GM21786 (cell line): ENCODE results near the gene TRIO.

Experiments
- ATAC-seq: cut with Tn5 transposase; IDR thresholded peaks from one replicate; pipeline ENCODE4 v1.9.1; 2021; ENCODE audit not compliant: unreplicated experiment

Gene TRIO

DNA sequence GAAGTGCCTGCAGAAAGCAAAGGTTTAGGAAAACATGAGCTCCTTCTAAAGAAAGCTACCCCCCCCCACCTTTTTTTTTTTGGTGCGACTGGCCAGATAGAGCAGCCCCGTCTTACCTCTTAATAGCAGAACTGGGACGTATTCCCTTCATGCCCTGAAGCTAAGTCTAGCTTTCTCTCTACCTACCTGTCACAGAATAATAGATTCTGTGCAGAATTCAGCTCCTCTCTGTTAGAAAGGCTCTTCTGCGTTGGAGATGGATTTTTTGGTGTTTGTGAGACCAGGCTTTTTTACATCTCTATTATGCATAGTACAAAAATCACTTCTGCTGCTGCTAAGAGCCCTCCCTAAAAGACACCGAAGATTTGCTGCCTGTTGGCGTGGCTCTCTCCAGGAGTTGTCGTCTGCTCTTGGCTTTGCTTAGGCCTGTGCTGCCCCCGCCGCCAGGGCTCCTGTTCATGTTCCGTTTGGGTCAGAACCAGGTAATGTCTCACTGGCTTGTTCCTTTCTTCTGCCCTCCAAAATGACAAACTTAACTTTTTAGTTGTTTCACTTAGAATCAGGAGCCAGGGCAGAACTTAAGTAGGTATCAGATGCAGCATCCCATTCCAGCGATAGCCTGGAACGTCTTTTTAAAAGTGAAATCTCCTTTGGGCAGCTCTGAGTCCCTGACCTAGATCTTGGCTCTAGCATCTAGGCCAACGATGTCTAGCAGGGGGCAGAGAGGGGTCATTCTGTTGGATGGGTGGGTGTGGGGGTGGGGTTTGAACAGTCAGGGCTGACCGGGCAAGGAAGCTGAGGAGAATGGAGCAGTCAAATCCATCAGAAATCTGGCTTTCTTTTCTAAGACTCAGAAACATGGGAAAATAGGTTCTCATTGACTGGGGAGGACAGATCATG, 2.5 kb downstream of the TRIO start:
- ATAC-seq, result no peak

GRCh38 chr5:14146725-14147124, 3.6 kb downstream of the TRIO start:
- ATAC-seq, result no peak

DNA sequence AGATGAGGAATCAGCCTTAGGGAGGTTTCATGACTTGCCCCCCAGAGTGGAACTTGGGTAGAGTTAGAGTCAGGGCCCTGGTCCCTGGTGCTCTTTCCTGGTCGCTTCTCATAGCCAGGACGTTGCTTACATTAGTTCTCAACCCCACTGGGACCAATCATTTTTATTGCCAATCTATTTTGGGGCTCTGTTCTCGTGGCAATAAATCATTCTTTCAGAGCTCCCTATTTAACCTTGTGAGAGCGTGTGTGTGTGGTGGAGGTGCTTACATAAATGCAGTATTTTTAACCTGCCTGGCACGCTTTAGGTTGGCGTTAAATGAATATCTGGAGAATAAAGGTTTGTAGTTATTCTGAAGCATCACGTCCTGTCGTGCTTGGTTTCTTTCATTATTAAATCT, 4.1 kb downstream of the TRIO start:
- no peak for ATAC-seq

DNA sequence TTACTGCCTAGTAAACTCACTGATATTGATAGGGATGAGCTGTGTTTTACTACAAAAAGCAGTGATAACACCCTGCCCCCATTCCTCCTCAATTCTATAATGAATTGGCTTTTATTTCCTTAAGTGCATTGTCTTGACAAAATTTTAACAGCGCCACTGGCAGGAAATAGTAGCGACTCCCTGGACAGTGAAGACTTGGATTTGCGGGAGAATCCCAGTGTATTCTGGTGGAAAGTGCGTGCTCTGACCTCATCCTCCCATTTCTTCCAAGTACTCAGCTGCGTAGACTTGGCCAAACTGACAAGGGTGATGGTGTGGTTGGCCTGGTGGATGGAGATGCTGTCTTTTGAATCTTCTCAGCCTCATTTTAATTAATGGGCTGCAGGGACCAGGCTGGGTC, 5.3 kb downstream of the TRIO start:
- ATAC-seq, result no peak

GRCh38 chr5:14148890-14149671, 5.9 kb downstream of the TRIO start:
- ATAC-seq, result peak; percentile 21

DNA sequence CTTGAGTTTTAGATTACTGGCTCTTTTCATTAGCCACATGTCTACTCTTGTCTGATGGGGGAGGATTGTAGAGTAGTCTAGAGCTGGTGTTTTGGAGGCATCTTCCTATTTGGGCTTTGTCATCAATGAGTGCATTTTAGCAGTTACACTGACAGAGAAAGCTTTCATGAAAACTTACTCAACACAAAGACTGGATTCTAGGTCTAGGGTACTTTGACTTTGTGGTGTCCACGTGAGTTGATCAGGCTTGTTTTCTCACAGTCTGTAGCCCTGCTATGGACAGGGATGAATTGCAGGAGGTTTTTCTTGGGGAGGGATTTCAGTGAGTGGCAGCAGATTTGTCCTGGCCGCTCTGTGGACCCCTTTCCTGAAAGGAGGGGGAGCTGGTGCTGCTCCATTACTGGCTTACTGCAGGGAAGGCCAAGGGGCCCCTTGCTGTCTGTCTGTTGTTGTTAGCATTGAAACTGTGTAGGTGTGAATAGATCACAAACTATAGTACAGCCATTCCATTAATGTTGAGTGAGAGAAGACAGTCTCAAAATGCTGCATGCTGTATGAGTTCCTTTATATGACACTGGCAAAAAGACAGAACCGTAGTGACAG, 6.6 kb downstream of the TRIO start:
- ATAC-seq, result no peak

DNA sequence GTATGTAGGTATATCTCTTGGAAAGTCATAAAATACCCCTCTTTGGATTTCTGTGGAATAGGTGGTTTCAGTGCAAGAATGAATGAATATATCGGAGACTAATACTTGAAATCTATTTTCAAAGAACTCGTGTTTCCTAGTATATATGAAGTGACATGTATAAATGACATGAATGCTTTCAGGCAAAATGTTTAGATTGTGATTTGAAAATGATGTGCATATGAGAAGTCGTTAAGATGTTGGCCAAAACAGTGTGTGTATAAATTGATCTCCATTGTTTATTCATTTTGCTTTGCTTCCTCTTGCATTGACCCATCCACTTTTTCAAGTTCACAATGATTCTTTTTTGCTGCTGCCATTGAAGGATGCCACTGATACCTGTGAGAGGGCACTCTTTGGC, 8.3 kb downstream of the TRIO start:
- ATAC-seq, result no peak

DNA sequence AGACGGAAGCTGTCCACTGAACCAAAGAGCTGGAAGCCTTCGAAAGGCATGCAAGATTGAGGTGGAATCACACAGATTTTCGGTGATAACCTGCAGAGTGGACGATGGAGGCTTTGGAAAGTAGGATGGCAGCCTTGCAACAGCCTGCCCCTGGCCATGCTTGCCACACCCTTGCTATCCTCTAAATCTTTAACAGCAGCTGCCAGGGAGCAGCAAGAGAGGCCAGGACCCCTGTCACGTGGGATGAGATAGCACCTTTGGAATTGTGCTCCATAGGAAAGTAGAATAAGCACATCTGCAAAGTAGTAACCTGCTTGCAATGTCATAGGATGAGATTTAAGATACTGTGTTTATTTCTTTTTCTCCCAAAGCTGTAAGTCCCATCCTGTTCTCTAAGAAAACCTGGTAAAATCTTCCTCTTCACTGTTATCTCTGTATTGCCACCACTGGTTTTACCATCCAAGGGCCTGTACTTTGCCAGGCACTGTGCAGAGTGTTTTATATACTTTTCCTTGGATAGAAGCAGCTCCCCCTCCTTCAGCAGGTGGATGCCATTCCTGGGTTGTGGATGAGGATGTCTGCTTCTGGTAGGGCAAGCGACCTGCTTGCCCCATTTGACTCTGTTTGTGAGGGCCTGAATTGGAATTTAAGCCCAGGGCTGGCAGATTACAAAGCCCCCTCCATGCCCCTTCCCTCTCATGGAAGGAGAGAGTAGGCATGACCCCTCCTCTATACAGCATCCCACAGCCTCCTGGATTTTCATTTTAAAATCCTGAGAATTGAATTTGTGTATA, 10.1 kb downstream of the TRIO start:
- ATAC-seq, result no peak

DNA sequence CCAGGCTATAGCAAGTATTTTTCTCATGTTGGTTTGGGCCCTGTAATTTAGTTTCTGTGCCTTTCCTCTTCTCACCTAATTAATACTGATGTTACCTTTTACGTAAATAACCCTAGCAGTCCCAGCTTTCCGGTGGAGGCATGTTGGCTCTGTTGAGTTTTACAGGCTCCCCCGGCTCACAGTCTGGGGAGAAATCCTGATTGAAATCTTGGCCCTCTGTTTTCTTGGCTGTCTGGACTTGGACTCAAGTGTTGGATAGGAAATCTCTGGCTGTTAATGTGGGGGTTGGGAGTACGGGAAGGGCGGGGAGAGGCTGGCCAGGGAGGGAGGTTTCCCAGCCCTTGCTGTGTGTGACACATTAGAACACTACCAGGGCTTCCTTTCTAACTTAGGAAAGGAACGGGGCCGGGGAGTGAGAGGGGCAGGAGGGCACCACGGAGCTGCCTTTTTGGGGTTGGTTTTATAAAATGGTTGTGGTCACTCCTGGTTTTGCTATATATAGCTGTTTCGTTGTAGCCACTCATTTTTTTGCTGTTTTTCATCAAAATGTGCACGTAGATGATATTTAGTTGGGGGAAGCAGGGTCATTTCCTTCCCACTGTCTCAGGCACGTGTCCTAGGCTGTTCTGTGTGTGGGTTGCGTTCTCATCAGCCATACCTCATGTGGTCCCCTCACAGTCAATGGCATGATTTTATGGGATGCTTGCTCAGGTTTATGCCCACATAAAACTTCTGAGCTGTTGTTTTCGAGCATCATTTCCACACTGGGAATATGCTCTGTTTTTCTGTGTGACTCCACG, 11.0 kb downstream of the TRIO start:
- peak; percentile 34 for ATAC-seq

- ATAC-seq, result peak; percentile 62
Observed at GRCh38 chr5:14155075-14155474, 11.9 kb downstream of the TRIO start.

- ATAC-seq, result no peak
Observed at GRCh38 chr5:14155739-14156138, 12.6 kb downstream of the TRIO start.

GRCh38 chr5:14156290-14156649, 13.1 kb downstream of the TRIO start:
- peak; percentile 1 for ATAC-seq

- ATAC-seq, result peak; percentile 59
Observed at GRCh38 chr5:14156650-14157492, 13.7 kb downstream of the TRIO start.

GRCh38 chr5:14157493-14157782, 14.3 kb downstream of the TRIO start:
- no peak for ATAC-seq

- ATAC-seq, result no peak
Observed at GRCh38 chr5:14158890-14159666, 15.9 kb downstream of the TRIO start.

- no peak for ATAC-seq
Observed at GRCh38 chr5:14161825-14162556, 18.8 kb downstream of the TRIO start.

GRCh38 chr5:14164164-14165163, 21.3 kb downstream of the TRIO start:
- ATAC-seq, result no peak
